Thymus (tissue), 11 donors: ENCODE results near the gene SYT2. TPM values are rescaled to one million over a fixed set of nuclear protein-coding genes. Genes with fewer than 3 reads are reported as not detected.
"Not testable (repeated sequence)": the region's sequence is repeated elsewhere in the genome, so short reads cannot be mapped to it uniquely, and the experiment has no call there.

ENCODE experiments used
- DNase-seq, 9 donors: peaks; one replicate each; pipeline ENCODE4 v3.0.0-alpha.2; 2013; ENCODE audit warnings: low spot score in 9 of 9, low read depth in 6 of 9, missing footprints in 1 of 9
- H3K27ac ChIP-seq, 2 donors: one replicate each; pipeline ENCODE4 v1.5.1; 2013; ENCODE audit warnings: control low read depth in 1 of 2, low read depth in 1 of 2, low read length in 1 of 2, mild to moderate bottlenecking in 1 of 2, moderate library complexity in 1 of 2
- H3K27me3 ChIP-seq, 2 donors: one replicate each; pipeline ENCODE4 v1.5.1; 2013; ENCODE audit warnings: low read length in 1 of 2; ENCODE audit not compliant: control insufficient read depth in 2 of 2, insufficient read depth in 1 of 2
- H3K36me3 ChIP-seq, 2 donors: one replicate each; pipeline ENCODE4 v1.5.1; 2013; ENCODE audit warnings: low read length in 1 of 2, mild to moderate bottlenecking in 1 of 2, moderate library complexity in 1 of 2; ENCODE audit not compliant: control insufficient read depth in 2 of 2, insufficient read depth in 2 of 2
- H3K4me1 ChIP-seq, 2 donors: one replicate each; pipeline ENCODE4 v1.5.1; 2013; ENCODE audit warnings: low read length in 2 of 2; ENCODE audit not compliant: control insufficient read depth in 2 of 2, insufficient read depth in 2 of 2
- H3K4me3 ChIP-seq, 2 donors: one replicate each; pipeline ENCODE4 v1.5.1; 2013; ENCODE audit warnings: low read length in 2 of 2, control low read depth in 1 of 2, mild to moderate bottlenecking in 1 of 2
- H3K9me3 ChIP-seq, 2 donors: one replicate each; pipeline ENCODE4 v1.5.1; 2013; ENCODE audit warnings: low read length in 1 of 2, mild to moderate bottlenecking in 1 of 2; ENCODE audit not compliant: control insufficient read depth in 2 of 2, insufficient read depth in 1 of 2
- WGBS: extraction: QIAGEN DNeasy Blood & Tissue Kit; methylation state at CpG from one replicate; pipeline ENCODE4 v1.1.7; 2013; 5-methylcytosine and 5-hydroxymethylcytosine counted together
- polyA plus RNA-seq: library from polyadenylated mRNA; stranded (reverse); fragments of 200-250 nt; gene quantifications from one replicate; pipeline ENCODE4 v1.2.3, GENCODE V29; 2013
- total RNA-seq: library from RNA; stranded (reverse); fragments of 120-200 nt; gene quantifications from one replicate; pipeline ENCODE4 v1.2.4, GENCODE V29; 2013
- donor health status: healthy.

The SYT2 gene
- total and polyA plus RNA-seq, 2 donors, result 0.05 to 0.09 TPM

DNA sequence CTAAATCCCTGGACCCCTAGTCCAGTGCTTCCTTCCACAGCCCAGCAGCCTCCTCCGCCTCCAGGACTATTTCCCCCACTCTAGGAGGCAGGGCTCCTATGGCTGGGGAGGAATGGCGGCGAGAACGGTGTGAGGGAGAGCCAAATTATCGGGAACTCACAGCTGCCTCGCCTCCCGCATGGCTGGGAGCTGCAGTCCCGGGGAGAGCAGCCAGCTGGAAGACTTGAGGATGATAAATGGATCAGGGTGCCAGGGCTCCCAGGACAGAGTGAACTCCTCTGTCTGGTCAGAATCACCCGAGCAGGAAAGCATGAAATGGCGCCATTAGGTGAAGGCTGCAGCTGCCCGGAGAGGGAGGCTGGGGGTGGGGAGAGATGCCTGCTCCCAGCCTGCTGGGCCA, 91.2 kb downstream of the SYT2 start:
- not testable (repeated sequence) for DNase-seq, H3K9me3 ChIP-seq, H3K36me3 ChIP-seq, H3K4me1 ChIP-seq, H3K27ac ChIP-seq, H3K4me3 ChIP-seq
- WGBS, result 93% methylated on average over 11 of the region's 11 CpGs
- H3K27me3 ChIP-seq, result peaks cover 0 to 33% of the 10 kb centered on the region in 2 donors

DNA sequence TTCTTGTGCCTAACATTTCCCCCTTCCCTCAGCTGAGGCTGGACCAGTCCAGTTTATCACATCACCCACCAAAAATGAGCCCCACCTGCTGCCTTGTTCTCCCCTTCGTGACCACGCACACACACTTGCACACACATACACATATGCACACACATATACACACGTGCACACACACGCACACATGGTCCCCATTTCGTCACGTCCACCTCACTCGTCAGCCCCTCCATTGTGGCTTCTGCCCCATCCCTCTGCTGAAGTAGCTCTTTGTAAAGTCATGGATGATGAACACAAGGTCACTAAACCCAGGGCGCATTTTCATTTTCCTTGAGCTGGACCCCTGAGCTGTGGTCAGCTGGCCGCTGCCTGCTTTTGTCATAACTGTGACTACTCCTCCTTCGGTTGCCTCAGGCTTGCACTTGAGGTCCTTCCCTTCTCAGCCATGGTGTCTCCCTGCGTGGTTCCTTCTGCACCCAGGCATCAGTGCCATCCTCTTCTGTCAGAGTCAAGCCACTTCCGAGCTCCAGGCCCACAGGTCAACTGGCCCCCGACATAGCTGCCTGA, 93.8 kb downstream of the SYT2 start:
- whole genome bisulfite sequencing, result 41% methylated on average over 13 of the region's 13 CpGs
- H3K27me3 ChIP-seq, result peaks cover 0 to 21% of the 10 kb centered on the region in 2 donors
- no peak overlapping the region for H3K27ac ChIP-seq
- no peaks in the 10 kb centered on the region for H3K9me3 ChIP-seq
- no peak overlapping the region for H3K4me3 ChIP-seq
- no peak for DNase-seq
- H3K4me1 ChIP-seq, result peaks cover 0 to 5% of the 10 kb centered on the region in 2 donors
- no peaks in the 10 kb centered on the region for H3K36me3 ChIP-seq

DNA sequence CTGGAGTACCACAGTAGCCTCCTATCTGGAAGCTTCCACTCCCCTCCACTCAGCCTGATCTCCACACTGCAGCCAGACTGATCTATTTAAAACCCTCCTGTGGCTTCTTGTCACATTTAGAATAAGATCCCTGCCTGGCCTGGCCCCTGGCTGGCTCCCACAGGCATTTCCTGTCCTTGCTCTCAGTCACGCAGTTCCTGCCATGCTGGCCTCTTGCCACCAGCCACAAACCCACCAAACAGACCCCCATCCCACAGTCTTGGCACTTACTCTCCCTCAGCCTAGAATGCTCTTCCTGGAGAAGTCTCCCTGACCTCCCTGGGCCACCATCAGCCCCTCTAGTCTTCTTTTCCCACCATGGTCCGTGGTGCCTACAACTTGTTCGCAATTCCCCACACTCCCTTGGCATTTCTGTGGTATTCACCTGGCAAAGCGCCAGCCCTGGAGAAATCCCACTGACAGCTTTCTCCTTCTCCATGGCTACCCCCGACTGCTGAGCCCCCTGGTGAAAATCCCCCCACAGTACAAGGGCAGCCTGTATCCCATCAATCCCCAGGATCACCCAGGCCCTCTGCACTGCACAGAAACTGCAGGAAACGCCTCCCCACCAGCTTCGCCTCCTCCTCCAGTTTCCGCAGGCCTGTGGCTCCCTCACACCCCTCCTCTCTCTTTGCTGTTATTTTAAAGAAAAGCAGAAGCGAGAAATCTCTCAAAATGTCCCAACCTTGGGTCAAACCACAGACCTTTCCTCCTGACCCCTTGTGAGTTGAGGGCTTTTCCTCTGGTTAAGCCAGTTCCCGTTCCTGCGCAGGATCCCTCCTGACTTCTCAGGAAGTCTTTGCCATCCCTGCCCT, 94.5 kb downstream of the SYT2 start:
- no peaks in the 10 kb centered on the region for H3K9me3 ChIP-seq
- peaks cover 0 to 21% of the 10 kb centered on the region in 2 donors for H3K27me3 ChIP-seq
- no peak overlapping the region for H3K4me3 ChIP-seq
- no peaks in the 10 kb centered on the region for H3K36me3 ChIP-seq
- H3K27ac ChIP-seq, result no peak overlapping the region
- H3K4me1 ChIP-seq, result peaks cover 0 to 5% of the 10 kb centered on the region in 2 donors
- peak in 1 of 9 donors; percentile 28 for DNase-seq
- 6% methylated on average over 11 of the region's 11 CpGs for WGBS

DNA sequence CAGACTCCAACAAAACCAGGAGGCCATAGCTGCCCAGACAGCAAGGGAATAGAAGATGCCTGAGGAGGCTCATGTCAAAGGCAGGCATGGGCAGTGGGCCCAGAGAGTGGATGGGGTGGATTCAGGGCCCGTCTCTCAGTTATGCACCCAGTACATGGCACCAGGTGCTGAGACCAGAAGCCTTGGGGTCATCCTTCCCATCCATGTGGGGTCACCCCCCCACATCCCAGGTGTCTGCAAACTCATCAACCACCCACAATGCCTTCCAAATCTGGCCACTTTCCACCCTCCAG, 95.1 kb downstream of the SYT2 start:
- H3K36me3 ChIP-seq, DNase-seq, H3K4me1 ChIP-seq, H3K4me3 ChIP-seq, H3K27ac ChIP-seq, H3K9me3 ChIP-seq: not testable (repeated sequence)
- H3K27me3 ChIP-seq, result peaks cover 0 to 21% of the 10 kb centered on the region in 2 donors
- 61% methylated on average over 1 of the region's 1 CpG for WGBS

DNA sequence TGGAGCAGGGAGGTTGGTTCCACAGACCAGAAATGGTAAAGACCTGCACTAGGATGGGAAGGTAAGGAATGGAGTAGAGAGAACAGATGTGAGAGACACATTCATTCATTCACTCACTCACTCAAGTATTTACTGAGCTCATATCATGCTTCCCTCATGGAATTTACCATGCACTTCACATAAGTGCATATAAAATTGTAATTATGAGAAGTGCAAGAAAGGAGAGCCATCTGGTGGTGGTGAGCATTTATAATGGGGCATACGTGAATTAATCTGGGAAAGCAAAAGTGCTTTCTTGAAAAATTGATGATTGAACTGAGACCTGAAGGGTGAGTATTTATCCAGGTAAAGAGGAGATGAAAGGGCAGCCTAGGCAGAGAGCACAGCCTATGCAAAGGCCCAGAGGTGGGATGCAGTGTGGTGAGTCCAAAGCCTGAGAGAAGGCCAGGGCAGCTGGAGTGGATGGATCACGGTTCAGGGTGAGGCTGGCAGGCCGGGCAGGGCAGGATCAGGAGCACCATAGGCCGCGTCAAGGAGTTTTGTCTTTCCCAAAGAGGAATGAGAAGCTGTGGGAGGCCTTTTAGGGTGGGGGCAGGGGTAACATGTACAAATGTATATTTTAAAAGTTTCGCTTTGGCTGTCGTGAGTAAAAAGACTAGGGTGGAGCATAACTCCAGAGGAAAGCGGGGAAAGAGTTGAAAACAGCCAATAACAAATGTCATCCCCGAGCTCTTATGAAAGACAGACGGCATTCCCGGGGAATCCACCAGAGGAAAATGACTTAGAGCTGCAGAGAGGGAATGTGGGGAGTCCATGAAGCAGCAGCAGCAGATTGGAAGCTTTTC, 95.7 kb downstream of the SYT2 start:
- H3K27me3 ChIP-seq, result peaks cover 0 to 19% of the 10 kb centered on the region in 2 donors
- not testable (repeated sequence) for H3K4me1 ChIP-seq, H3K36me3 ChIP-seq, H3K4me3 ChIP-seq, H3K9me3 ChIP-seq, DNase-seq, H3K27ac ChIP-seq
- WGBS, result 90% methylated on average over 11 of the region's 11 CpGs

DNA sequence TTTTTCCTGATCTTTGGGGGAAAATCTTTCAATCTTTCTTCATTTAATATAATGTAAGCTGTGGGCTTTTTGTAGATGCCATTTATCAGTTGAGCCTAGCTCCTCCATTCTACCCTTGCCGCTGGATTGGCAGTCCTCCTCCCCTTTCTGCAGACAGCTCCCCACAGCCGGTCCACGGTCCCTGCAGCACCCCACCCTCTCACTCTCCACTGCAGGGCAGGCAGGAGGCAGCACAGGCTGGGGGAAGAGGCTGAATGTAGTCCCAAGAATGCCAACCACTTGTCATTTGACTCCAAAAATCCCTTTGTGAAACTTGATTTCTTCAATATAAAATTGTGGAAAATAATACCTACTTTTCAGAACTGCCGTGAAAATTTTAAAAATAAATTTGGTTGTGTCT, 96.7 kb downstream of the SYT2 start:
- Histone ChIP-seq H3K4me3 (no peak overlapping the region), H3K27ac (no peak overlapping the region), H3K27me3 (peaks cover 0 to 12% of the 10 kb centered on the region in 2 donors), H3K9me3 (no peaks in the 10 kb centered on the region), H3K36me3 (no peaks in the 10 kb centered on the region), H3K4me1 (peaks cover 0 to 5% of the 10 kb centered on the region in 2 donors)
- WGBS, result 95% methylated on average over 4 of the region's 4 CpGs
- no peak for DNase-seq

DNA sequence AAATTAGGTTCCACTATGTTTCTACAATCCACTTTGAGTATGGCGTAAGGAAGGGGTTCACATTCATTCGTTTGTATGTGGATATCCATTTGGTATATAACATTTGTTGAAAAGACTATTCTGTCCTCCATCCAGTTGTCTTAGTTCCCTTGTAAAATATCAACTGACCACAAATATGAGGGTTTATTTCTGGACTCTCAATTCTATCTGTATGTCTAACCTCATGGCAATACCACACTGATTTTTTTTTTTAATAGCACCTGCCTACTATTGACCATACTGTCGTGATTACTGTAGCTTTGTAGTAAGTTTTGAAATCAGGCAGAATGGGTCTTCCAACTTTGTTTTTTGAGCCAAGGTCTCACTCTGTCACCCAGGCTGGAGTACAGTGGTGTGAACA, 98.2 kb downstream of the SYT2 start:
- not testable (repeated sequence) for H3K36me3 ChIP-seq, H3K4me3 ChIP-seq, H3K9me3 ChIP-seq, H3K4me1 ChIP-seq, H3K27me3 ChIP-seq, DNase-seq, H3K27ac ChIP-seq
- 98% methylated on average over 3 of the region's 3 CpGs for WGBS

DNA sequence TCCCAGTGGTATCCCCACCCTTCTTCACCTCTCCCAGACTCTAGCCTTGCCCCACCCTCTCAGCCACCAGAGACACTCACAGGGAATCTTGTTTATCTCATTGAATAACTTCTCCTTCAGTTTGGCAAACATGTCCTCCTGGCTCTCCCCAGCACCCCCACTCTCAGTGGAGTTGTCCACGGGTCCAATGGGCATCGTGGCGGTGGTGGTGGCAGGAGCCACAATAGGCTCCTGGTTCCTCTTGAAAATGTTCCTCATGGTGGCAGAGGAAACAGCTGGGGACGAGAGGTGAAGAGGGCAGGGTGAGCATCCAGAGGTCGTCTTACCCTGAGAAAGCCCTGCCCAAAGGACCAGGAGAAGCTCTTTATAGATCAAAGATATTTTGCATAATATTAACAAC, 104.7 kb downstream of the SYT2 start:
- Histone ChIP-seq H3K36me3 (no peaks in the 10 kb centered on the region), H3K27me3 (peaks cover 0 to 2% of the 10 kb centered on the region in 2 donors), H3K27ac (no peak overlapping the region), H3K4me1 (no peaks in the 10 kb centered on the region), H3K4me3 (no peak overlapping the region), H3K9me3 (no peaks in the 10 kb centered on the region)
- 82% methylated on average over 5 of the region's 5 CpGs for WGBS
- DNase-seq, result no peak

DNA sequence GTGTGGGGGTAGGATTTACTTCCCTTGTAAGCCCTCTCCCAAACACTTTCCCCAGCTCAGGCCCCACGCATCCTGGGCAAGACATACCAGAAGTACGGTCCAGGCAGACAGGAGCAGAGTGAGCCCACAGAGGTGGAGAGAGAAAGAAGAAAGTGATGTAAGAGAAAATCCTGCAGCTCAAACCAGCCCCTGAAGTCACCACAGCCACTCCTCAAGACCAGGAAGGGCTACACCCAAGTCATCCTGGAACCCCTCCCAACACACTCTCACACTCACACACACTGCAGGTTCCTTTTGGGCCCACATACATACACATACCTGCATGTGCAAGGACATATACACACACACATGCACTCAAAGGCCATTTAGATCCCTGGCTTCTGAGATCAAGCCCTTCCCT, 106.8 kb downstream of the SYT2 start:
- no peaks in the 10 kb centered on the region for H3K9me3 ChIP-seq
- H3K4me1 ChIP-seq, result no peaks in the 10 kb centered on the region
- no peaks in the 10 kb centered on the region for H3K36me3 ChIP-seq
- 97% methylated on average over 2 of the region's 2 CpGs for WGBS
- no peak for DNase-seq
- no peak overlapping the region for H3K27ac ChIP-seq
- H3K27me3 ChIP-seq, result peaks cover 0 to 5% of the 10 kb centered on the region in 2 donors
- no peak overlapping the region for H3K4me3 ChIP-seq
